ENCODE results near the gene CENPVL1. TPM values are rescaled to one million over a fixed set of nuclear protein-coding genes. Genes with fewer than 3 reads are reported as not detected.

CENPVL1 gene
- polyA plus RNA-seq, 1 donor: not detected

Other genes with a start within 250 kb of the CENPVL1 start
- gene NUDT11, start 213.9 kb upstream of the CENPVL1 start, polyA plus RNA-seq (ENCODE audit: insufficient read length): 3.8 TPM
- not detected for gene CENPVL3, start 91.6 kb upstream of the CENPVL1 start, polyA plus RNA-seq (ENCODE audit: insufficient read length)
- not detected for gene CENPVL2, start 27.7 kb upstream of the CENPVL1 start, polyA plus RNA-seq (ENCODE audit: insufficient read length)
- 8.0 TPM for gene GSPT2, start 32.9 kb downstream of the CENPVL1 start, polyA plus RNA-seq (ENCODE audit: insufficient read length)
- 251 TPM for gene MAGED1, start 183.1 kb downstream of the CENPVL1 start, polyA plus RNA-seq (ENCODE audit: insufficient read length)

All from forelimb muscle (tissue), 1 donor.